Left ventricle myocardium inferior (tissue), 1 donor: ENCODE data around the gene FSTL5. TPM values are rescaled to one million over a fixed set of nuclear protein-coding genes. Genes with fewer than 3 reads are reported as not detected.

ENCODE experiments used
- DNase-seq: peaks from one replicate; pipeline ENCODE4 v3.0.0-alpha.2; 2020
- H3K27ac ChIP-seq: fragments of 200-600 bp; replicated peaks from 2 replicates; pipeline ENCODE4 v1.8.0; 2021
- H3K27me3 ChIP-seq: fragments of 200-600 bp; 2 replicates; pipeline ENCODE4 v1.8.0; 2021; ENCODE audit warnings: low read depth
- H3K36me3 ChIP-seq: fragments of 200-600 bp; 2 replicates; pipeline ENCODE4 v1.8.0; 2021
- H3K4me1 ChIP-seq: fragments of 200-600 bp; 2 replicates; pipeline ENCODE4 v1.8.0; 2021
- H3K4me3 ChIP-seq: fragments of 200-600 bp; 2 replicates; pipeline ENCODE4 v1.8.0; 2021; ENCODE audit warnings: mild to moderate bottlenecking, moderate library complexity
- H3K9me3 ChIP-seq: fragments of 200-600 bp; replicated peaks from 2 replicates; pipeline ENCODE4 v1.8.0; 2021
- intact Hi-C: fragments of 100-400 bp; cut with micrococcal nuclease; formaldehyde crosslinking; loops from one replicate; pipeline ENCODE4 v1.11.0; 2022
- total RNA-seq: library from RNA; stranded (reverse); fragmentation: NEBNext Ultra II Directional; extraction: Animal tissue kit (Norgen Biotek cat#: 25700); gene quantifications from one replicate; pipeline ENCODE4 v1.2.1, GENCODE V29; 2021
- TF ChIP-seq, protein P1 (sequence below): fragments of 200-600 bp; IDR thresholded peaks from 2 replicates; pipeline ENCODE4 v1.8.0; 2021; ENCODE audit warnings: antibody characterized with exemption, mild to moderate bottlenecking, borderline replicate concordance
- donor health status: DM: no; HTN: yes; CAD: no; lungs with severe emphysema.

Gene FSTL5
- total RNA-seq, 1 donor from 2014 or later: not detected

- TF ChIP-seq, protein P1, sequence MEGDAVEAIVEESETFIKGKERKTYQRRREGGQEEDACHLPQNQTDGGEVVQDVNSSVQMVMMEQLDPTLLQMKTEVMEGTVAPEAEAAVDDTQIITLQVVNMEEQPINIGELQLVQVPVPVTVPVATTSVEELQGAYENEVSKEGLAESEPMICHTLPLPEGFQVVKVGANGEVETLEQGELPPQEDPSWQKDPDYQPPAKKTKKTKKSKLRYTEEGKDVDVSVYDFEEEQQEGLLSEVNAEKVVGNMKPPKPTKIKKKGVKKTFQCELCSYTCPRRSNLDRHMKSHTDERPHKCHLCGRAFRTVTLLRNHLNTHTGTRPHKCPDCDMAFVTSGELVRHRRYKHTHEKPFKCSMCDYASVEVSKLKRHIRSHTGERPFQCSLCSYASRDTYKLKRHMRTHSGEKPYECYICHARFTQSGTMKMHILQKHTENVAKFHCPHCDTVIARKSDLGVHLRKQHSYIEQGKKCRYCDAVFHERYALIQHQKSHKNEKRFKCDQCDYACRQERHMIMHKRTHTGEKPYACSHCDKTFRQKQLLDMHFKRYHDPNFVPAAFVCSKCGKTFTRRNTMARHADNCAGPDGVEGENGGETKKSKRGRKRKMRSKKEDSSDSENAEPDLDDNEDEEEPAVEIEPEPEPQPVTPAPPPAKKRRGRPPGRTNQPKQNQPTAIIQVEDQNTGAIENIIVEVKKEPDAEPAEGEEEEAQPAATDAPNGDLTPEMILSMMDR: no peak
- intact Hi-C loops: no loop called here
- no peak overlapping the region for H3K4me3 ChIP-seq
Observed at GRCh38 chr4:161919442-161920220, 244.2 kb downstream of the FSTL5 start.

DNA sequence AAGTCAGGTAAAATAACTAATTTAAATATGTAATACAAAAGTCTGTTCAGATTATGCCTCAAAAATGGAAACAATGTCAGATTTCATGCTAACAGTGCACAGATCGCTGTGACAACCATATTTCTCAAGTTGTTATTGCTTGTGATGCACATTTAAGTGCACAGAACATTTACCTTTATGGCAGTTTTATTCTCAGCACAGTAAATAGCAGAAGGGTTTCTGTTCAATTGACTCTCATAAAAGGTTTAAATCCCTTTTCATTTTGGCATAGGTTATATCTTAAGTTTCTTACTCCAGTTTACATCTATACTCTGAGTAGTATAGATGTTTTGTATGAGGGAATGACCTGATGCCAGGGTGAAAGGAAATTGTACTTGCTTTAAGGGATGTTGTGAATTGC lies 247.8 kb downstream of the FSTL5 start:
- no peak for DNase-seq
- intact Hi-C loops: no loop called here
- Histone ChIP-seq H3K4me3 (no peak overlapping the region), H3K36me3 (no peaks in the 10 kb centered on the region), H3K27ac (no peak overlapping the region), H3K27me3 (no peaks in the 10 kb centered on the region), H3K4me1 (no peaks in the 10 kb centered on the region), H3K9me3 (no peaks in the 10 kb centered on the region)
- TF ChIP-seq, protein P1: no peak

More at GRCh38 chr4:161919442-161920220, 244.2 kb downstream of the FSTL5 start:
- no peak for DNase-seq
- Histone ChIP-seq H3K4me1 (no peaks in the 10 kb centered on the region), H3K36me3 (no peaks in the 10 kb centered on the region), H3K9me3 (no peaks in the 10 kb centered on the region), H3K27ac (no peak overlapping the region), H3K27me3 (no peaks in the 10 kb centered on the region)

DNA sequence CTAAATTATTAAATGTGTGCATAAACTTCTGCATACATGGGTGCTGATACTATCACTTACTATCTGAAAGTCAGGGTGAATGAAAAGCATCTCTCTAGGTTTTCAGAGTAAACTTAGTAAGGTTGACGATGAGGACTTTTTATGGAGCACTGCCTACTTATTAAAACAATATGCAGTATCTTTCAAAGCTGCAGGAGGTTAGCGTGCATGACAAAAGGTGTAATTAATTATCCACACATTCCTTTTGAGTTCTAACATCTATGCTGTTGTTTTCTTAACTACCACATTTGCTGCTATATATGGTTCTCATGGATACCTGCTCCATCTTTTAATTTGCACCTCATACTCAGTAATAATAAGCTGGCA lies 256.2 kb downstream of the FSTL5 start:
- TF ChIP-seq, protein P1: no peak
- H3K4me3 ChIP-seq: no peak overlapping the region

DNA sequence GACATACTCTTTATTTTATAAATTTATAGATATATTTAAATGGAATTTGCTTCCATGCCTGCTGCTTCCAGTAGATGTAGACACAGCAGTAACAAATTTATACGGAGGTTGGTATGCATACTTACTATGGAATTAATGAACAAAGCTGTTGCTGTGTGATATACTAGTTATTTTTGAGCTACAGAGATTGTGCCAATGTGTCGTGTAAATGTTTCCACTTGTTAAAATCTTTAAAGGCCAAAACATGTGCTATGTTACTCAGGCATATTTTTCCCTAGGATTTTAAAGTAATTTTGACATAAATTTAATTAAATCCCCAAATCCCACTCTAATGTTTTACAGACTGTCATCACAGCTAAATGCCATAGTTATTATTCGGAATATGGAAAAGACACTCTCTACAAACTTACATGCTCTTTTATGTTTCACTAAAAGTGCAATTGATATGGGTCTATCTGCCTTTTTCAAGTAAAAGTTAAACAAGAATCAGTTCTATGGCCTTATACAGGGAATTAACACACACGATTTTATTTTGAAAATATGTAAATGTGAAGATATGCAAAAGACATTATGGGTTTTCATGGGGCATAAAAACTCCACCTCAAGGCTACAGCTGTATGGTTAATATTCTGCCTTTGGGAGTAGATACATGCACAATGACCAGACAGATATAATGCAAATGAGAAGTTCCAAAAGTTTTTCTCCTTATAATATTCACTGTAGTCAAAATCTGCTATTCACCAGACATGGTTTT lies 256.8 kb downstream of the FSTL5 start:
- DNase-seq: no peak
- no peaks in the 10 kb centered on the region for H3K27me3 ChIP-seq
- no peaks in the 10 kb centered on the region for H3K9me3 ChIP-seq
- TF ChIP-seq, protein P1: no peak
- intact Hi-C loops: no loop called here
- H3K27ac ChIP-seq: no peak overlapping the region
- H3K4me1 ChIP-seq: no peaks in the 10 kb centered on the region
- no peaks in the 10 kb centered on the region for H3K36me3 ChIP-seq
- no peak overlapping the region for H3K4me3 ChIP-seq

More for the DNA sequence above, 256.2 kb downstream of the FSTL5 start:
- Histone ChIP-seq H3K27ac (no peak overlapping the region), H3K9me3 (no peaks in the 10 kb centered on the region), H3K27me3 (no peaks in the 10 kb centered on the region), H3K36me3 (no peaks in the 10 kb centered on the region), H3K4me1 (no peaks in the 10 kb centered on the region)
- intact Hi-C loops: no loop called here
- DNase-seq: no peak

- intact Hi-C loops: no loop called here
- TF ChIP-seq, protein P1: no peak
- Histone ChIP-seq H3K27me3 (no peaks in the 10 kb centered on the region), H3K27ac (no peak overlapping the region), H3K4me1 (no peaks in the 10 kb centered on the region), H3K9me3 (no peaks in the 10 kb centered on the region), H3K4me3 (no peak overlapping the region), H3K36me3 (no peaks in the 10 kb centered on the region)
- no peak for DNase-seq
Observed at GRCh38 chr4:161900110-161900509, 263.7 kb downstream of the FSTL5 start.
